ENCODE results near the gene SYNE1. TPM values are rescaled to one million over a fixed set of nuclear protein-coding genes. Genes with fewer than 3 reads are reported as not detected.

SYNE1 gene
- total RNA-seq, 1 donor from 2014 or later = 6.0 TPM

DNA sequence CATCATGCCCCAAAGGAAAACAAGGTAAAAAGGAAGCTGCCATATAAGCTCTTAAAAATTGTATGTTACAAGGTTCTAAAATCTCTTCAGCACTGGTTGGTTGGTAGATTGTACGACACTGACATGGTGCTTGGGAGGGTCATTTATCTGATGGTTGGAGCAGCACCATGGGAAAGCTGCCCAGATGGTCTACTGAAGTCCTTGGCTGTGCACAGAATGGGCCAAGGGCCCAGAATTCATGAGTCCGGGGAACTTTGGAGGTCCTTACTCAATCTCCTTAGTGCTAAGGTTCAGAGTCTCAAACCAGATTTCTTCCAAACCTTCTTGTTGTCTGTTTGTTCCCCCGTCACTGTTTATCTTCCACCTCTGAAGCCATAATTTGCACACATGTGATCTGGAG is 515.3 kb downstream of the SYNE1 start:
- no peaks in the 10 kb centered on the region for H3K9me3 ChIP-seq (ENCODE audit: low read depth)
- H3F3A ChIP-seq (ENCODE audit: low read depth) = no peaks in the 10 kb centered on the region
- no peak overlapping the region for H3K27ac ChIP-seq
- Mint-ChIP-seq H3K27ac (no peak overlapping the region), H3K9me3 (no peaks in the 10 kb centered on the region), H3K36me3 (no peaks in the 10 kb centered on the region), H3K4me3 (no peak overlapping the region), H3K4me1 (no peaks in the 10 kb centered on the region), H3K27me3 (ENCODE audit: insufficient read depth, low read depth) (peaks cover 2% of the 10 kb centered on the region)
- H3K36me3 ChIP-seq = no peaks in the 10 kb centered on the region
- no peak overlapping the region for H2AFZ ChIP-seq (replicated peaks)
- no peaks in the 10 kb centered on the region for H3K79me2 ChIP-seq (ENCODE audit: low read depth)
- H3K4me1 ChIP-seq = no peaks in the 10 kb centered on the region
- no peak overlapping the region for H3K4me2 ChIP-seq
- no peak for DNase-seq (ENCODE audit: low spot score)
- H3K4me3 ChIP-seq = no peak overlapping the region
- no peaks in the 10 kb centered on the region for H3K27me3 ChIP-seq
- H4K20me1 ChIP-seq (ENCODE audit: low read depth) = no peaks in the 10 kb centered on the region
- TF ChIP-seq EZH2 (IDR thresholded peaks at IDR 0.05) (no peak), EZH2phosphoT487 (IDR thresholded peaks at IDR 0.05) (no peak)
- TF ChIP-seq, protein P1, sequence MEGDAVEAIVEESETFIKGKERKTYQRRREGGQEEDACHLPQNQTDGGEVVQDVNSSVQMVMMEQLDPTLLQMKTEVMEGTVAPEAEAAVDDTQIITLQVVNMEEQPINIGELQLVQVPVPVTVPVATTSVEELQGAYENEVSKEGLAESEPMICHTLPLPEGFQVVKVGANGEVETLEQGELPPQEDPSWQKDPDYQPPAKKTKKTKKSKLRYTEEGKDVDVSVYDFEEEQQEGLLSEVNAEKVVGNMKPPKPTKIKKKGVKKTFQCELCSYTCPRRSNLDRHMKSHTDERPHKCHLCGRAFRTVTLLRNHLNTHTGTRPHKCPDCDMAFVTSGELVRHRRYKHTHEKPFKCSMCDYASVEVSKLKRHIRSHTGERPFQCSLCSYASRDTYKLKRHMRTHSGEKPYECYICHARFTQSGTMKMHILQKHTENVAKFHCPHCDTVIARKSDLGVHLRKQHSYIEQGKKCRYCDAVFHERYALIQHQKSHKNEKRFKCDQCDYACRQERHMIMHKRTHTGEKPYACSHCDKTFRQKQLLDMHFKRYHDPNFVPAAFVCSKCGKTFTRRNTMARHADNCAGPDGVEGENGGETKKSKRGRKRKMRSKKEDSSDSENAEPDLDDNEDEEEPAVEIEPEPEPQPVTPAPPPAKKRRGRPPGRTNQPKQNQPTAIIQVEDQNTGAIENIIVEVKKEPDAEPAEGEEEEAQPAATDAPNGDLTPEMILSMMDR (IDR thresholded peaks at IDR 0.05) = no peak
- no peak overlapping the region for H3K9ac ChIP-seq

DNA sequence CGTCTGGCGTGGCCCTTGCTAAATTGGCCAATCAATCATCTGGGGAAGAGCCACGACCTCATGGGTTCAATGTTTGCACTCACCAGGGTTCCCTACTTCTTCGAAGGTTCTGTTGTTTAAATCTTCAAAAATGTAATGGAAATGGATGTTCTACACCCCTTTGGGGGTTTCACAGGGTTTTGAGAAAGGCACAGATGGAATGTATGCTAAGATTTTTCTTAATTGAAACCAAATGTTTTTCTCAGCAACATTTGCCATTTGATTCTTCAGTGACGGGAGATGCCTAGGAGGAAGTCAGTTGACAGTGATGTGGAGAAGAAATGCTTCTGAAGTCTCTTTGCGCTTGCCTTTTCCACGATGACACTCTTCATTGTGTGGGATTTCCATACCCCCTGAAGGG is 517.3 kb downstream of the SYNE1 start:
- H3K36me3 ChIP-seq = no peaks in the 10 kb centered on the region

DNA sequence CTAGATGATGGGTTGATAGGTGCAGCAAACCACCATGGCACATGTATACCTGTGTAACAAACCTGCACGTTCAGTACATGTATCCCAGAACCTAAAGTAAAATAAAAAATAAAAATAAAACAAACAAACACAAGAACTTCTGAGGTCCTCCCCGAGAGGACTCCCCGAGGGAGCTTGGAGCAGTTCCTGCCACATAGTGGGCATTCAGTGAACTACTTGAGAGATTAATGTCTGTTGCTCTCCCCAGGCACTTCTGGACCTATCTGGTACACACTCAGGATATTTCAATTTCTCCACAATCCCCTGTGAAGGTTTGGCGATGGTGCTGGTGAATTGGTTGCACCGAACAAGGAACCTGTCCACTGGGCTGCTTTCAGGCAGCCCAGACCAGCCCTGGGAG is 518.5 kb downstream of the SYNE1 start:
- TF ChIP-seq EZH2 (IDR thresholded peaks at IDR 0.05) (no peak), EZH2phosphoT487 (IDR thresholded peaks at IDR 0.05) (no peak)
- TF ChIP-seq, protein P1 (IDR thresholded peaks at IDR 0.05) = no peak
- no peak overlapping the region for H3K27ac Mint-ChIP-seq
- Histone ChIP-seq H3K9me3 (ENCODE audit: low read depth) (no peaks in the 10 kb centered on the region), H2AFZ (replicated peaks) (no peak overlapping the region), H4K20me1 (ENCODE audit: low read depth) (no peaks in the 10 kb centered on the region), H3K79me2 (ENCODE audit: low read depth) (no peaks in the 10 kb centered on the region), H3K4me3 (no peak overlapping the region), H3F3A (ENCODE audit: low read depth) (no peaks in the 10 kb centered on the region), H3K27ac (no peak overlapping the region), H3K36me3 (no peaks in the 10 kb centered on the region), H3K9ac (no peak overlapping the region), H3K4me1 (no peaks in the 10 kb centered on the region), H3K27me3 (no peaks in the 10 kb centered on the region), H3K4me2 (no peak overlapping the region)
- no peaks in the 10 kb centered on the region for H3K27me3 Mint-ChIP-seq (ENCODE audit: insufficient read depth, low read depth)
- DNase-seq (ENCODE audit: low spot score) = no peak
- no peak overlapping the region for H3K4me3 Mint-ChIP-seq
- no peaks in the 10 kb centered on the region for H3K4me1 Mint-ChIP-seq
- no peaks in the 10 kb centered on the region for H3K36me3 Mint-ChIP-seq
- no peaks in the 10 kb centered on the region for H3K9me3 Mint-ChIP-seq

More for the DNA sequence above, 517.3 kb downstream of the SYNE1 start:
- no peaks in the 10 kb centered on the region for H3K9me3 ChIP-seq (ENCODE audit: low read depth)
- no peak for DNase-seq (ENCODE audit: low spot score)
- Mint-ChIP-seq H3K27ac (no peak overlapping the region), H3K4me3 (no peak overlapping the region), H3K36me3 (no peaks in the 10 kb centered on the region), H3K4me1 (no peaks in the 10 kb centered on the region), H3K27me3 (ENCODE audit: insufficient read depth, low read depth) (peaks cover 2% of the 10 kb centered on the region), H3K9me3 (no peaks in the 10 kb centered on the region)
- H4K20me1 ChIP-seq (ENCODE audit: low read depth) = no peaks in the 10 kb centered on the region
- H3K4me3 ChIP-seq = no peak overlapping the region
- no peak overlapping the region for H3K9ac ChIP-seq
- no peaks in the 10 kb centered on the region for H3K79me2 ChIP-seq (ENCODE audit: low read depth)
- H3K4me1 ChIP-seq = no peaks in the 10 kb centered on the region
- no peaks in the 10 kb centered on the region for H3K27me3 ChIP-seq
- no peak overlapping the region for H2AFZ ChIP-seq (replicated peaks)
- H3K27ac ChIP-seq = no peak overlapping the region
- no peak overlapping the region for H3K4me2 ChIP-seq
- H3F3A ChIP-seq (ENCODE audit: low read depth) = no peaks in the 10 kb centered on the region
- TF ChIP-seq EZH2phosphoT487 (IDR thresholded peaks at IDR 0.05) = no peak
- TF ChIP-seq, protein P1 (IDR thresholded peaks at IDR 0.05) = no peak
- TF ChIP-seq EZH2 (IDR thresholded peaks at IDR 0.05) = no peak

Data from neural progenitor cell (in vitro differentiated cells).